Prostate gland (tissue), 2 donors: ENCODE data around the gene ITPR2. TPM values are rescaled to one million over a fixed set of nuclear protein-coding genes. Genes with fewer than 3 reads are reported as not detected.

ENCODE experiments used
- DNase-seq: peaks from one replicate; pipeline ENCODE4 v3.0.0-alpha.2; 2019; ENCODE audit warnings: low spot score
- H3K27ac ChIP-seq, 2 donors: fragments of 200-600 bp; sonication (generic); 2 replicates each; pipeline ENCODE4 v1.5.1; 2017 to 2019
- H3K27me3 ChIP-seq: fragments of 200-600 bp; sonication (generic); replicated peaks from 2 replicates; pipeline ENCODE4 v1.5.1; 2019; ENCODE audit not compliant: insufficient read depth
- H3K36me3 ChIP-seq, 2 donors: fragments of 200-600 bp; sonication (generic); 1 replicate in 1 of 2; 2 replicates in 1 of 2; pipeline versions ENCODE4 v1.5.1 to v1.8.1; 2017 to 2019
- H3K4me1 ChIP-seq: fragments of 200-600 bp; sonication (generic); replicated peaks from 2 replicates; pipeline ENCODE4 v1.5.1; 2019
- H3K4me3 ChIP-seq, 2 donors: fragments of 200-600 bp; sonication (generic); 2 replicates each; pipeline ENCODE4 v1.5.1; 2017 to 2019
- H3K9me3 ChIP-seq: fragments of 200-600 bp; sonication (generic); 2 replicates; pipeline ENCODE4 v1.5.1; 2017
- POLR2A ChIP-seq: fragments of 450-650 bp; IDR thresholded peaks from one replicate; pipeline ENCODE4 v1.6.1; 2016; ENCODE audit warnings: antibody characterized with exemption, mild to moderate bottlenecking
- POLR2AphosphoS5 ChIP-seq: sonication (generic); formaldehyde crosslinking; IDR thresholded peaks from one replicate; pipeline ENCODE4 v1.6.1; 2017; ENCODE audit warnings: antibody characterized with exemption
- WGBS: methylation state at CpG from one replicate; pipeline ENCODE4 v1.1.5; 2018; 5-methylcytosine and 5-hydroxymethylcytosine counted together
- intact Hi-C: fragments of 100-400 bp; cut with DNase I; formaldehyde crosslinking; loops from one replicate; pipeline ENCODE4 v1.14.2; 2022
- total RNA-seq, 2 donors: library from RNA; depleted of rRNA; stranded (reverse); fragments of >200 nt; gene quantifications; one replicate each; pipeline ENCODE4 v1.1.0, GENCODE V29; 2016
- TF ChIP-seq, protein P1 (sequence below), 4 experiments: fragments of 200-600 bp in 2 of 4; fragments of 450-650 bp in 2 of 4; sonication (generic) in 2 of 4; IDR thresholded peaks; 1 replicate in 3 of 4; 2 replicates in 1 of 4; pipeline ENCODE4 v1.5.1; 2016 to 2019; ENCODE audit warnings: antibody characterized with exemption in 4 of 4, mild to moderate bottlenecking in 2 of 4, moderate library complexity in 2 of 4

ITPR2 gene
- total RNA-seq, 2 donors from 2014 or later = 30.0 to 44.4 TPM

DNA sequence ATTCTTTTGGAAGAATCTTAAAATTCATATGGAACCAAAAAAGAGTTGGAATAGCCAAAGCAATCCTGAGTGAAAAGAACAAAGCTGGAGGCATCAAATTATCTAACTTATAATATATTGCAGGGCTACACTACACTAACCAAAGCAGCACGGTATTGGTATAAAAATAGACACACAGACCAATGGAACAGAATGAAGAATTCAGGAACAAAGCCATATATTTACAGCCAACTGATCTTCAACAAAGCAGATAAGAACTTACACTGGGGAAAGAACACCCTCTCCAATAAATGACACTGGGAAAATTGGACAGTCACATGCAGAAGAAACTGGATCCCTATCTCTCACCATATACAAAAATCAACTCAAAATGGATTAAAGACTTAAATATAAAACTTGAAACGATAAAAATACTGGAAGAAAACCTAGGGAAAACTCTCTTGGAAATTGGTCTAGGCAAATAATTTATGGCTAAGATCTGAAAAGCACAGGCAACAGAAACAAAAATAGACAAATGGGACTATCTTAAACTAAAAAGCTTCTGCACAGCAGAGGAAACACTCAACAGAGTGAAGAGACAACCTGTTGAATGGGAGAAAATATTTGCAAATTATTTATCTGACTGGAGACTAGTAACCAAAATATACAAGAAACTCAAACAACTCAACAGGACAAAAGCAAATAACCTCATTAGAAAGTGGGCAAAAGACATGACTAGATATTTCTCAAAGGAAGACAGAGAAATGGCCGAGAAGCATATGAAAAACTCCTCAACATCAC, 286.3 kb downstream of the ITPR2 start:
- TF ChIP-seq POLR2AphosphoS5 = no peak
- no peak for TF ChIP-seq POLR2A
- TF ChIP-seq, protein P1, sequence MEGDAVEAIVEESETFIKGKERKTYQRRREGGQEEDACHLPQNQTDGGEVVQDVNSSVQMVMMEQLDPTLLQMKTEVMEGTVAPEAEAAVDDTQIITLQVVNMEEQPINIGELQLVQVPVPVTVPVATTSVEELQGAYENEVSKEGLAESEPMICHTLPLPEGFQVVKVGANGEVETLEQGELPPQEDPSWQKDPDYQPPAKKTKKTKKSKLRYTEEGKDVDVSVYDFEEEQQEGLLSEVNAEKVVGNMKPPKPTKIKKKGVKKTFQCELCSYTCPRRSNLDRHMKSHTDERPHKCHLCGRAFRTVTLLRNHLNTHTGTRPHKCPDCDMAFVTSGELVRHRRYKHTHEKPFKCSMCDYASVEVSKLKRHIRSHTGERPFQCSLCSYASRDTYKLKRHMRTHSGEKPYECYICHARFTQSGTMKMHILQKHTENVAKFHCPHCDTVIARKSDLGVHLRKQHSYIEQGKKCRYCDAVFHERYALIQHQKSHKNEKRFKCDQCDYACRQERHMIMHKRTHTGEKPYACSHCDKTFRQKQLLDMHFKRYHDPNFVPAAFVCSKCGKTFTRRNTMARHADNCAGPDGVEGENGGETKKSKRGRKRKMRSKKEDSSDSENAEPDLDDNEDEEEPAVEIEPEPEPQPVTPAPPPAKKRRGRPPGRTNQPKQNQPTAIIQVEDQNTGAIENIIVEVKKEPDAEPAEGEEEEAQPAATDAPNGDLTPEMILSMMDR (IDR thresholded peaks at IDR 0.05) = no peak
- Histone ChIP-seq H3K36me3 (no peaks in the 10 kb centered on the region), H3K4me1 (no peaks in the 10 kb centered on the region), H3K27ac (no peak overlapping the region), H3K27me3 (no peaks in the 10 kb centered on the region), H3K4me3 (no peak overlapping the region), H3K9me3 (no peaks in the 10 kb centered on the region)
- 79% methylated on average over 3 of the region's 3 CpGs for WGBS
- no peak for DNase-seq
- intact Hi-C loops = no loop called here

DNA sequence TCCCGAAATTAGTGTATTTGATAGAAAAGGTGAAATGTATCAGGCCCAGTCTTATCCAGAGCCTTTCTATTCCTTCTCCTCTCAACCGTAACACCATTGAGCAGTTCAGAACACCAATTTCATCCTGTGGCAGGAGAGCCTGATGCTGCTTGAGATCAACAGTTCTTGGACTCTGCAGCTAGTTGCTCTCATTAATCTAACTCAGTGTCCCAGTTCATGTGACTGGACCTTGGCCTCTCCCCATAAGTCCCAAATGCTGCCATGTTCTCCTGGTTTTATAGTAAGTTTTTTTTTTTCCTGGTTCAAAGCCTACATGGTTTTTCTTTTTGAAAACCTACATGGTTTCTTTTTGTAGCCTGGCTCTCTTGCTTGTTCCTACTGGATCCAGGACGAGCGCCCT, 293.9 kb downstream of the ITPR2 start:
- Histone ChIP-seq H3K9me3 (no peaks in the 10 kb centered on the region), H3K4me1 (no peaks in the 10 kb centered on the region), H3K27ac (no peak overlapping the region), H3K4me3 (no peak overlapping the region), H3K36me3 (no peaks in the 10 kb centered on the region), H3K27me3 (no peaks in the 10 kb centered on the region)
- TF ChIP-seq, protein P1 (IDR thresholded peaks at IDR 0.05) = no peak
- TF ChIP-seq POLR2AphosphoS5 (no peak), POLR2A (no peak)
- intact Hi-C loops = no loop called here
- WGBS = 88% methylated on average over 4 of the region's 4 CpGs
- DNase-seq = no peak

DNA sequence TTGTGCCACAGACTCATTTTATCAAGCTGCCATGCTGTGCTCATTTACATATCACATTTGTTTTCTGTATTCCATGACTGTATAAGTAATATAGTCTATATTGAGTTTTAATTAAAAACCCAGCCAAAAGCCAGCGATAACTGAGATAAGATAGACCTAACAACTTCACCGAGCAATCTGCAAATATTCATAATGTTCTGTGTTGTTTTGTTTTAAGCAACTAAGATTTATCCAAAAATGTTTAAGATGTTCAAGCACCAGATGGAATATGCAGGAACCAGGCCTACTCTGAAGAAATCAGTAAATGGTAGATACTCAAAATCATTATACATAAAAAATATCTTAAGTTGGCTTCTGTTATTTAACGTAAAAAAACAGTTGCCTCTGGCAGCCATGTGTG, 295.3 kb downstream of the ITPR2 start:
- intact Hi-C loops = no loop called here
- Histone ChIP-seq H3K36me3 (no peaks in the 10 kb centered on the region), H3K27ac (no peak overlapping the region), H3K4me1 (no peaks in the 10 kb centered on the region), H3K9me3 (no peaks in the 10 kb centered on the region), H3K4me3 (no peak overlapping the region), H3K27me3 (no peaks in the 10 kb centered on the region)
- DNase-seq = no peak
- WGBS = 90% methylated on average over 3 of the region's 3 CpGs
- TF ChIP-seq POLR2A (no peak), POLR2AphosphoS5 (no peak)
- TF ChIP-seq, protein P1 (IDR thresholded peaks at IDR 0.05) = no peak

DNA sequence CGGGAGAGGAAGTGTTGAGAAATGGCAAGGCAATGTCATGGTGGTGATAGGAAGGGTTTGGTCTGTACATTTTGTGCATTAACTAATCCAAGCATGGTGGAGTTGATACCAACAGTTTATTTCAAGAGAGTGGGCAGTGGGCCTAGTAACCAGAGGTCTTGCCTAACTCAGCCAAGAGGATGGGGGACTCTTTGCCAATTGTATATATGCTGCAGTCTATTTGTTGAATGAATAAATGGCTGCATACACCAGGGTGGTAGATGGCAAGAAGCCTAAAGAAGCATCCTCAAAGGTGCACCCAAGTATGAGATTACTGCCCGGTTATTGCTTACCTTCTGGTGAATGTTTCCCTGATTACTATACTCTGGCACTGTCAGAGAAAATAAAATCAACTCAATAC, 295.9 kb downstream of the ITPR2 start:
- TF ChIP-seq POLR2A (no peak), POLR2AphosphoS5 (no peak)
- TF ChIP-seq, protein P1 (IDR thresholded peaks at IDR 0.05) = no peak
- DNase-seq = no peak
- Histone ChIP-seq H3K9me3 (no peaks in the 10 kb centered on the region), H3K4me1 (no peaks in the 10 kb centered on the region), H3K27me3 (no peaks in the 10 kb centered on the region), H3K4me3 (no peak overlapping the region), H3K27ac (no peak overlapping the region), H3K36me3 (no peaks in the 10 kb centered on the region)
- WGBS = 98% methylated on average over 2 of the region's 2 CpGs
- intact Hi-C loops = no loop called here

DNA sequence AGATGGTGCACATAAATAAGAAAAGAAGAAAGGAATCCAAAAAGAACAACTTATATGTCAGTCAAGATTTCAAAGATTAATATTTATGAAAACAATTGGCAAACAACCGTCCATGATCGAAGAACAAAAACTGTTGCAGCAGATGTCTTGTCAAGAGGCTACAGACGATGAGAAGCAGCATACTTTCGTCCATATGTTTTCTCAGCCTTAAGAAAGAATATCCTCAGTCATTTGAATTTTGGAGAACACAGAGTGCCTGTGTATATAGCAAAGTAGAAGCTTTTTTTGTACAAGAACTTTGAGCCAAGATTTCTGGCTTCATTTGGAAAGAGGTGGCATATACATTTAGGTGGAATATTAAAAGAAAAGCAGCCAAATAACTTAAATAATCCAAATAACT, 297.2 kb downstream of the ITPR2 start:
- intact Hi-C loops = no loop called here
- 79% methylated on average over 4 of the region's 4 CpGs for WGBS
- no peaks in the 10 kb centered on the region for H3K36me3 ChIP-seq
- no peaks in the 10 kb centered on the region for H3K9me3 ChIP-seq
- H3K4me3 ChIP-seq = no peak overlapping the region
- TF ChIP-seq POLR2AphosphoS5 (no peak), POLR2A (no peak)
- TF ChIP-seq, protein P1 (IDR thresholded peaks at IDR 0.05) = no peak
- no peaks in the 10 kb centered on the region for H3K4me1 ChIP-seq
- no peak for DNase-seq
- no peak overlapping the region for H3K27ac ChIP-seq
- H3K27me3 ChIP-seq = no peaks in the 10 kb centered on the region
